HG03571 (cell line): ENCODE data around the gene ACOXL.

Source experiments
- ATAC-seq: cut with Tn5 transposase; IDR thresholded peaks from one replicate; pipeline ENCODE4 v1.9.1; 2021; ENCODE audit not compliant: unreplicated experiment

The ACOXL gene

DNA sequence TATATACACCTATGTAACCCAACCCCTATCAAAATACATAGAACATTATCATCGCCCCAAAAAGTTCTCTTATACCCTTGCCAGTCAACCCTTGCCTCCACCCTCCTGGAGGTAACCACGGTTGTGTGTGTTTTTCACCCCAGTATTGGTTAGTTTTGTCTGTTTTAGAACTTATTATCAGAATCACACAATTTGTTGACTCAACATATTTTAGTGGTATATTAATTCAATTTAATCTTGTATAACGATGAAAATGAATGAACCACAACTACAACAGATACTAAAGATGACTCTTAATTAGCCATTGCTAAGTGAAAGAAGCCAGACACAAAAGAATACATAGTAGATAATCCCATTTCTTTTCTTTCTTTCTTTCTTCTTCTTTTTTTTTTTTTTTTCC lies 19.3 kb downstream of the ACOXL start:
- no peak for ATAC-seq

DNA sequence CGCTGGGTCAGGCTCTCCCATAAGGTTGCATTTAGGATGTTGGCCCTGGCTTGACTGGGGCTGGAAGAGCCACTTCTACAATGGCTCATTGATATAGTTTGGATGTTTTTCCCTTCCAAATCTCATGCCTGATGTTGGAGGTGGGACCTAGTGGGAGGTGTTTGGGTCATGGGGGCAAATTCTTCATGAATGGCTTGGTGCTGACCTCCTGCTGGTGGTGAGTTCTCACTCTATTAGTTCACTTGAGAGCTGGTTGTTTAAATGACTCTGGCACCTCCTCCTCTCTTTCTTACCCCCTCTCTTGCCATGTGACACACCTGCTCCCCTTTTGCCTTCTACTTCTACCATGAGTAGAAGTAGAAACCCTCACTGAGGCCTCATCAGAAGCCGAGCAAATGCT lies 20.5 kb downstream of the ACOXL start:
- no peak for ATAC-seq

- ATAC-seq, result no peak
Measured at GRCh38 chr2:110755491-110756078, 23.2 kb downstream of the ACOXL start.

DNA sequence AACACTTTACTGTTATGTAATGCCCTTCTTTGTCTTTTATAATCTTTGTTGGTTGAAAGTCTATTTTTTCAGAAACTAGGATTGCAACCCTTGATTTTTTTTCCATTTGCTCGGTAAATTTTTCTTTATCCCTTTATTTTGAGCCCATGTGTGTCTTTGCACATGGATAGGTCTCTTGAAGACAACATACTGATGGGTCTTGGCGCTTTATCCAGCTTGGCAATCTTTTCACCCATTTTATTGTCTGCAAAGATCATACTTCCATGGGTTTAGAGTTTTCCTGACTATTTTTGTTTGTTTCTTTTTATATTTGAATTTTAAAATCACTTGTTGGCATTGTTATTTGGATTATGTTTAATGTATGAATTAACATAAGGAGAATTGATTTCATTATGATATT lies 27.0 kb downstream of the ACOXL start:
- ATAC-seq, result no peak

GRCh38 chr2:110764931-110765330 lies 32.6 kb downstream of the ACOXL start:
- no peak for ATAC-seq

GRCh38 chr2:110766291-110766690 lies 33.9 kb downstream of the ACOXL start:
- ATAC-seq, result no peak

- ATAC-seq, result no peak
Measured at GRCh38 chr2:110768591-110768990, 36.2 kb downstream of the ACOXL start.

- ATAC-seq, result no peak
Measured at GRCh38 chr2:110770404-110770958, 38.1 kb downstream of the ACOXL start.

- ATAC-seq, result no peak
Measured at GRCh38 chr2:110770959-110771431, 38.6 kb downstream of the ACOXL start.

GRCh38 chr2:110771547-110772382 lies 39.4 kb downstream of the ACOXL start:
- no peak for ATAC-seq

DNA sequence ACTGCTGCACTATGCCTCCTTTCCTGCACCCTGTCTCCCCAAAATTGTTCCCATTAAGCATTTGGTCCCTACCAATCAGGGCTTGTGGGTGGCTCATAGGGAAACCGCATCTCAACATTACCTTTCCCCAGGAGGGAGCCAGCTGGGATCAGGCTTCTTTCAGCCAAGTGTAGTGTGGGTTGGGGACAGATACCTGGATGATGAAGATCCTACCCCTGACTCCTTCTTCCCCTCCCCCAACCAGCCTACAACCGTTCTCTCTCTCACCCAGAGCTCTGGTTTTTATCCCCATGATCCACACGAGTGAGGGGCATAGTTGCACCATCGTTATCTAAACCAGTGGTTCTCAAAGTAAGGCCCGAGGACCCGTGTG lies 40.0 kb downstream of the ACOXL start:
- no peak for ATAC-seq

DNA sequence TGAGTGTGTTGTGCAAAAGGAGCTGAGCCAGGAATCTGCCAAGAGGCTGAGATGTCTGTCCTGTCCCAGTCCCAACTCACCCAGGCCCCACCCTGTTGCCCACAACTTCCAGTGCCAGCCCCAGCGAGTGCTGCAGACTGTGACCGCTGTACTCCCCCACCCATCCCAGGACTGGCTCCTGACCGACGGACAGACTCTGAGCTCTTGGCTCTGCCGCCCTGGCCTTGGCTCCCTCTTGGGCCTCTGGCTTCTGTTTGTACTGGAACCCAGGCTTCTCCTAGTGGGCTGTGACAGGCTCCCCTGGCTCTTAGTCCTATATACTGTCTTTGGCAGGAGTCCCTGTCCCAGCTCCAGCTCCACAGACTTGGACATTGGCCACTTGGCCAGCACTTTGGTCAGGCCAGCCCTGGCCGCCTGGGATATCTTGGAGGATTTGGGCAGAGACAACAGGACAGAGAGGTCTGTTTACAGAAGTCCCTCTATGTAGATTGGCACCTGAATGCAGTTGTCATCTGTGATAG lies 41.1 kb downstream of the ACOXL start:
- no peak for ATAC-seq

DNA sequence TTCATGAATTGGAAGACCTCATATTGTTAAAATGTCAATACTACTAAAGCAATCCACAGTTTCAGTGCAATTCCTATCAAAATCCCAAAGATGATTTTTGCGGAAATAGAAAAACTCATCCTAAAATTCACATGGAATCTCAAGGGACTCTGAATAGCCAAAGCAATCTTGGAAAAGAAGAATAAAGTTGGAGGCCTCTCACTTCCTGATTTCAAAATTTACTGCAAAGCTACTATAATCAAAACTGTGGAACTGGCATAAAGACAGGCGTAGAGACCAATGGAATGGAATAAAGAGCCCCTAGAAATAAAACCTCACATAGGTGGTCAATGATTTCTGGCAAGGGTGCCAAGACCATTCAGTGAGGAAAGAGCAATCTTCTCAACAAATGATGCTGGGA lies 42.3 kb downstream of the ACOXL start:
- ATAC-seq, result no peak

DNA sequence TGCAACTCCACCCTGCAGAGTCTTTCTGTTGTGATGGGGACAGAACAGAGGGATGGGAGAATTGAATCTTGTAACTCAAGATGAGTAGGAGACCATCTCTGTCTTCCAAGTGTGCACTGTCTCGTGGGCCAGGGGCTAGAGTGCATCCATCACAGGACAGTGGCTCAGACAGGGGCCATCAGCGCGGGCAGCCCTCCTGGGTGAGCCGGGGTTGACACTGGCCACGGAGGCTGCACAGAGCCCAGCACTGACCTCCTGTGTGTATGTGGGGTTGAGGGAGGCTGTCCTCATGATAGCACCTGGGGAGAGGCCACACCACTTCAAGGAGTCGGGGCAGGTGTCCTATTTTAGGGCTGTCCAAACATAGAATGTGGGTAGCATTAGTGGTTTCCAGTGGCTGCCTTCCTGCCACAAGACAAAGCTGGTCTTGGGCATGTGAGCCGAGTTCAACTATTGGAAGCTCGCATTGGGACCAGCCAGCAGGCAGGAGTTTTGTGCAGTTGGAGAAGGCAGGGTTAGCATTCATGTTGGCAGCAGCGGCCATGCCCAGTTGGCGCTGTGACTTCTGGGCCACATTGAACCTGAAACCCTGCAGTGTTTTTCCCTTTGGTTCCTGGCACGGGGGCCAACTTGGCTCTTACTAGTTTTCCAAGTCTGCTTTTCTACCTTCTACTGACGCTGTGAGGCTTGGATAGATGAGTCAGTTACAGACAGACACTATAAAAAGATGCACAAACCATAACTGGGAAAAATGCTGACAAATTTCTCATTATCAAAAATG lies 45.3 kb downstream of the ACOXL start:
- no peak for ATAC-seq

GRCh38 chr2:110780461-110780860 lies 48.1 kb downstream of the ACOXL start:
- no peak for ATAC-seq

GRCh38 chr2:110783196-110783873 lies 51.0 kb downstream of the ACOXL start:
- no peak for ATAC-seq

- no peak for ATAC-seq
Measured at GRCh38 chr2:110784047-110784631, 51.8 kb downstream of the ACOXL start.

DNA sequence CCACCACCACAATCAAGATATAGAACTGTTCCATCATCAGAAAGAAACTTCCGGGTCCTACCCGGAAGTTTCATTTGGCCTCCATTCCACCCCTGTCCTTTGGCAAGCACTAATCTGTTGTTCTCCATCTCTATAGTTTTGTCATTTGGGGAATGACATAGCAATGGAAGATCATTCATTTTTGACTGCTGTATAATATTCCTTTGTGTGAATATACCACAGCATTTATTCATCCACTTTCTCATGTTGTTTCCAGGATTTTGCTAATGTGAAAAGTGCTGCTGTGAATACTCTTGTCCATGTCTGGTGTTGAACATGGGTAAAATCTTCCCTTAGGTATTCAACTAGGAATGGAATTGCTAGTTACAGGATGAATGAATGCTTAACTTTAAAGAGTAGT lies 53.1 kb downstream of the ACOXL start:
- no peak for ATAC-seq

GRCh38 chr2:110788976-110789375 lies 56.6 kb downstream of the ACOXL start:
- ATAC-seq, result no peak

GRCh38 chr2:110789706-110790105 lies 57.3 kb downstream of the ACOXL start:
- no peak for ATAC-seq
